NCI-H1105 (cell line): ENCODE measurements around the gene TCF7L1.

Experiments used
- DNase-seq: peaks from one replicate; lab custom pipeline; 2025; lab: John Stamatoyannopoulos, UW

Gene TCF7L1

DNA sequence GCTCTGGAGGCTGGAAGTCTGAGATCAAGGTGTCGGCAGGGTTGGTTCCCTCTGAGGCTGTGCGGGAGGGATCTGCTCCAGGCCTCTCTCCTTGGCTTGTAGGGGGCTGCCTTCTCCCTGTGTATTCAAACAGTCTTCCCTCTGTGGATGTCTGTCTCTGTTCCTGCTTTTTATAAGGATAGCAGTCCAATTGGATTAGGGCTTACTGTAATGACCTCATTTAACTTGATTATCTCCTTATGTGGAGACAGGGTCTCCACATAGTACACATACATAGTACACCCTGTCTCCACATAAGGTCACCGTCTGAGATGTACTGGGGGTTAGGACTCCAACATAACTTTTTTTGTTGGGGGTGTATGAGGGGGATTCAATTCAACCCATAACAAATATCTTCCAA, 30.5 kb downstream of the TCF7L1 start:
- DNase-seq, result no peak

DNA sequence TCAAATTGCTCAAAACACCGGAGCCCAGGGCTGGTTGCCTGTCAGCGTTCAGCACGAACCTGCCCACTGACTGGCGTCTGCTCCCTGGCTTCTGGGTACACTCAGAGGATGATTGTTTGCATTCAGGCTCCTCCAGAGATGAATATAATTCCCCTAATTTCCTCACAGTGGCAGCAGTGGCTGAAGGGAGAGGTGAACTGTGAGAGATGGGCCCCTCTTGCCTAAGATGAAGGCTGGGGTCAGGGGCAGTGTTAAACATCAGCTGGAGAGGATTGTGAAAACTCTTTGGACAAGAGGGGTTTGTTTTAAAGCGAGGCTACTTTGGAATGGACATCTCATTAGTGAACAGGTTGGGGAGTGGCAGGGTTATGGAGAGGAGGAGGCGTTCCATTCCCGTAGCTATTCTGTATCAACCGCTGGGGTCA, 31.0 kb downstream of the TCF7L1 start:
- DNase-seq, result no peak

DNA sequence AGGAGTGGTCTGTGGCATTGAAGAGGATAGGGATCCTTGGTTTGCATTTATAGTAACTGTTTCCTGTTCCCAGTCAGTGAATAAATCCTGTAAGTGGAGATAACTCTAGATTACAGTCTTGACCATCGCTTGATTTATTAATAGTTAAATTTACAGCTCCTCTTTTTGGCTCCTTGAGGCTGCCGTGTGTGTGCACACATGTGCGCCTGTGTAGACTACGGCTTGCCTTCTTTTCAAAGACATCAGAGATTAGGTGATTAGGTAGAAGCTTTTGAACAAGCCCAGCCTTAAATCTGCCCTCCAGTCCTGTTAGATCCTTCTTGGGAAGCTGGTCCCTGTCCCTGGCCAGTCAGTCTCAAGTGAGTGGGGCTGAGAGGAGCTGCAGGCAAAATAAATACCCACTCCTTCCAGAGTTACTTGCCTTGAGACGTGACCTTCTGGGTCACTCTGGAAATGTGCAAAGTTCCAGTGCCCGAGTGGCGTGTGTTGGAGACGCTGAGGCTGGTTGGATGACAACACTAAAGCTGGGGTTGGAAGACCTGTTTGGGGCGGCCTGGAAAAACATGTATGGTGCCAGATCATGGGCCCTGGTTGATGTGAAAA, 32.0 kb downstream of the TCF7L1 start:
- no peak for DNase-seq

DNA sequence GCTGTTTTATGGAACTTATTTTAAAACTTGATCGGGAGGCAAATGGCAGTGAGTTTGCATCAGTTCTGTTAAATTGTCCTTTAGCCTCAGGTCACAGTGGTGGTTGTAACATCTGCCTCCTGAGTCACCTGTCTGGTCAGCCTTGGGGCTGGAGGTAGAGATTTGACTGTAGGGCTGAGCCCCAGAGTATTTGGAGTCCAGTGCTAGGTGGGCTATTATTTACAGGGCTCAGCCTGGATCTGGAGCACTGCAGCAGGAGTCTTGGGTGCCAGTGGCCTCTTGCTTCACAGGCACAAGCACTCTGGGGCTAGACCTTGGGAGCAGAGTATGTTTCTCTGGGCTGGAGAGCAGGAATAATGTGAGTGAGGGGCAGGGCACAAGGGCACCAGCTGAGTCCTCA, 32.8 kb downstream of the TCF7L1 start:
- no peak for DNase-seq

DNA sequence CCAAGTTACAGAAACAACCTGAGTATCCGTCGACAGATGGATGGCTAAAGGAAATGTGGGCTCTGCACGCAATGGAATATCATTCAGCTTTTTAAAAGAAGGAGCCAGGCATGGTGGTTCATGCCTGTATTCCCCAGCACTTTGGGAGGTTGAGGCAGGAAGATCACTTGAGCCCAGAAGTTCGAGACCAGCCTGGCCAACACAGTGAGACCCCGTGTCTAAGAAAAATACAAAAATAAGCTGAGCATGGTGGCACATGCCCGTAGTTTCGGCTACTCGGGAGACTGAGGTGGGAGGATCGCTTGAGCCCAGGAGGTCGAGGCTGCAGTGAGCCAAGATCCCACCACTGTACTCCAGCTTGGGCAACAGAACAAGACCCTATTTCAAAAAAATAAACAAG, 34.3 kb downstream of the TCF7L1 start:
- DNase-seq, result no peak

DNA sequence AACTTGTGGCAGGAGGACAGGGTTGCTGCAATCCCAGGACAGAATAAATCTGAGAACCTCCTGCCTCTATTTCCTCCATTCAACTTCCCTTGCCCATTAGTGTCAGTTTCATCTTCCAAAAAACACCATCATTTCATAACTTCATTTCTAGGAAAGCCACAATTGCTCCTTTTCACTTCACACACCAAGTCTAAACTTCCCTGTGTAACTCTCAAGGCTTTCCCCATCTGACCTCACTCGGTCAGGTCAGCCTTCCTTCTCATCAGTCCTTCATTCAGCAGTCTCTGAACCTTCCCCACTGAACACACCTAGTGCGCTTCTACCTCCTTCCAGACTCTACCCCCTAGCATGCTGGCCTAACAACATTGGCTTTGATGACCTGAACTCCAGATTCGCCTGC, 35.8 kb downstream of the TCF7L1 start:
- no peak for DNase-seq

DNA sequence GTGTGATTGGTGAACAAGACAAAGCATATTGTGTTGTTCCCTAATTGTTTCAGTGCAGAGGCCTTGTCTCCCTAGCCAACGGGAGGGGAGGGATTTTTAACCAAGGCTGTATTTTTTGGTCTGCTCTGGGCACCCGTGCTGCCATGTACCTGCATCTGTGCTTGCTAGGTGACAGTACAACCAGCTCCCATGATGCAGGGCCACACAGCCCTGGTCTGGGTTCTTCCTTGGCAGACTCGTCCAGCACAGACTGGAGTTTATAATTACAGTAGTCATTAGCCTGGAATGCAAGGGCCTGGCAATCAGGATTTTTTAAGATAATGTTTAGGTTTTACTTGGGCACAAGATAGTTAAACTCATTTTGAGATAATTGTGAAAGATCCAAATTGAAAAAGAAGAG, 36.4 kb downstream of the TCF7L1 start:
- DNase-seq, result no peak

DNA sequence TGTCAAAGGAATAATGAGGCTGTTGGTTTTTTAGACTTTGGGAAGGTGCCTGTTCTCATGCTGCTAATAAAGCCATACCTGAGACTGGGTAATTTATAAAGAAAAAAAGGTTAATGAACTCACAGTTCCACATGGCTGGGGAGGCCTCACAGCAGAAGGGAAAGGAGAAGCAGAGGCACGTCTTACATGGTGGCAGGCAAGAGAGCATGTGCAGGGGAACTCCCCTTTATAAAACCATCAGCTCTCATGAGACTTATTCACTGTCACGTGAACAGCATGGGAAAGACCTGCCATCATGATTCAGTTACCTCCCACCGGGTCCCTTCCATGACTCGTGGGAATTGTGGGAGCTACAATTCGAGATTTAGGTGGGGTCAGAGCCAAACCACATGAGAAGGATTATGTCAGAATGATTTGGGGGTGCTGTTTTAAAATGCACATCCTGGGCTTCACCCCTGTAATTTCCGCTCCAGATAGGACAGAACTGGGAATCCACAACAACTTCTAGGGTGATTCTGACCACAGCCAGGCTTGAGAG, 37.8 kb downstream of the TCF7L1 start:
- no peak for DNase-seq

DNA sequence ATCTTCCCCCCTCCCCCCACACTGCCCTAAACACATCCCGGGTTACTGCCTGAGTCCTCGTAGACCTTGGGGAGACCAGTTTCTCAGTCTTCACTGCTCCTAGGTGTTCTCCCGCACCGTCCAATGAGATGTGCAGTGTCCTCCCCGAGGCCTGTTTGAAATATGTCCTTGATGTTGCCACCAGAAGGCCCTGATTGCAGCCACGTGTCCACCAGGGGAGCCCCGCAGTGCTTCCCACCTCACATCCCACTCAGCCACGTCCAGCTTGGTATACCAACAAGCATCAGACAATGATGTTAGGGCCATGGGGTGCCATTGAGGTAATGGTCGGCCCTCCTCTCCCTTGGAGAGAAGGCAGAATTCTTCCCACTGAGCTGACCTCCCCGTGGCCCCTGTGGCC, 38.7 kb downstream of the TCF7L1 start:
- no peak for DNase-seq

DNA sequence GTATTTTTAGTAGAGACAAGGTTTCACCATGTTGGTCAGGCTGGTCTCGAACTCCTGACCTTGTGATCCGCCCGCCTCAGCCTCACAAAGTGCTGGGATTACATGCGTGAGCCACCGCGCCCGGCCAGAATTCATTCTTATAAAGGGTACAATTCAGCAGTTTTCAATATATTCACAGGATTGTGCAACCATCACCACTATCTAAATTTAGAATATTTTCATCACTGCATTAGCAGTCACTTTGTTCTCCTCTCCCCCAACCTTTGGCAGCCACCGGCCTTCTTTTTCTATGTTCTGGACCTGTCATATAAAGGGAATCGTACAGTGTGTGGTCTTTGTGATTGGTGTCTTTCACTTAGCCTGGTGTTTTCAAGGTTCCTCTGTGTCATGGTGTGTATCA, 40.7 kb downstream of the TCF7L1 start:
- DNase-seq, result no peak

DNA sequence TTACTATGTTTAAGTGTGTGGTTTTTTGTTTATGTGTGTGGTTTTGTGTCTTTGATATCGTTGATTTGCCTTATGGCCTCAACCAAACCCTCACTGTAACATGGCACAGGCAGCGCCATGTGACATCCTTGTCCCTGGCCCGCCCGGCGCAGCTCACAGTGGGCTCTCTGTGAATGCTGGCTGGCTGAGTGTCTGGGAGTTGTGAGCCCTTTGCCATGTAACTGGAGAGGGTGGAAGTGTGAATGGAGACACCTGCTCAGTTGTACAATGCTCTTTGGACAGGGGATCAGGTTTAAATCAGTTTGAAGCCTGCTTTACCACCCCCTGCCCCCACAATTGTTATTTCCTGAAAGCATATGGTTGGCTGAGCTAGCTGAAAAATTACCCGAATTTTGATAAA, 41.8 kb downstream of the TCF7L1 start:
- no peak for DNase-seq

DNA sequence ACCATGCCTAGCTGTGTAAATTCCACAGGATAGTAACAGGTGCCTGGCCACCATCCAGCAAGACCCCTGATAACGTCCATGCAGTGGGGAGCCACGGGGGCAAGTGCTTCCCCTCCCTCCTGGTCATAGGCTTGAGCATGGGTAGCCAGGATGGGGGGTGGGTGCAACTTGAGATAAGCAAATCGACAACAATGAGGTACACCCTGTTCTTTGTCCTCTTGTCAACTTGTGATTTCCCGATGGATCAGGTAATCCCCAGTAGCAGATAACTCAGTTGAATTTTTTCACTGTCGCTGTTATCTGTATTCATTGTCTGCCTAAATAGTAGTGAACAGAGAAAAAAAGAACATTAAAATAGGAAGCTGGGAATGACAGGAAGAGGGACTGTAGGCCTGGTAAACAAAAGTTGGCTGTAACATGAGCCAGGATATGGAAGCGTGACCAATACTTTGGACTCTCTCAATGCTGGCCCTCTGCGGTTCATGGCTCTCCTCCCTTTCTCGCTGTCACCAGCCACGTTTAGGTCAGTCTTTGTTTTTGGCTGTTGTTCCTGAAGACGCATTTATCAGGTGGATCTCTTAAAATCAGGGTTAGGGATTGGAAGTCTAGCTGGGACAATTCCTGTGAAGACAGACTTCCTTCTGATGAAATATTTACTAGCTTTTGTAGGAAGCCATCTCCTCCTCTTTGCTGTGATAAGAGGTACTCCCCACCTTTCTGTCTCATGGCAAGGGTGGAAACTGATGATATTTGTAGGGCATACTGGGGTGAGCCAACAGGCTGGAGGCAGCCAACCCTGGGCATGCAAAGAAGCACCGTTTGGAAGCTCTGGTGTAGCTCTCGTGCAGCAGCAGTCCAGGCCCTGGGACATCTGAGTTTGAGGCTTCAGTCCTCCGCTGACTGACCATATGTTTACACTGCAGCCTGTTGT, 42.4 kb downstream of the TCF7L1 start:
- no peak for DNase-seq

DNA sequence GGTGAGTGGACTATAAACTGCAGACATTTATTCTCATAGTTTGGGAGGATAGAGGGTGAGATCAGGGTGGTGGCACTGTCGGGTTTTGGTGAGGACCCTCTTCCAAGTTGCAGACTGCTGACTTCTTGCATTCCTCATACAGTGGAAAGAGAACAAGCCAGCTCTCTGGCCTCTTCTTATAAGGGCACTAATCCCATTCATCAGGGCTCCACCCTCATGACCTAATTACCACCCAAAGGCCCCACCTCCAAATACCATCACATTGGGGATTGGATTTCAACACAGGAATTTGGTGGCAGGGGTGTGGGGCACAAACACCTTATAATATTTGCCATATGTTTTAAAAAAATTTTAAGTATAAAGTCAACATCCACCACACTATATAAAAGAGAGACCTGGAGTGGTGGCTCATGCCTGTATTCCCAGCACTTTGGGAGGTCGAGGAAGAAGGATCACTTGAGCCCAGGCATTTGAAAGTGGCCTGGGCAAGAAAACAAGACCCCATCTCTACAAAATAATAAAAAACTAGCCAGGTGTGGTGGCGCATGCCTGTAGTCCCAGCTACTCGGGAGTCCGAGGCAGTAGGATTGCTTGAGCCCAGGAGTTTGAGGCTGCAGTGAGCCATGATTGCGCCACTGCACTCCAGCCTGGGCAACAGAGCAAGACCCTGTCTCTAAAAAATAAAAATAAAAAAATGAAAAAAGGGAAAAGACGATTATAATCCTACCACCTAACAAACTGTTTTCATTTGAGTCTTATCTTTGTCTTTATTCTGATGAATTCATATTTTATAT, 44.0 kb downstream of the TCF7L1 start:
- DNase-seq, result no peak

DNA sequence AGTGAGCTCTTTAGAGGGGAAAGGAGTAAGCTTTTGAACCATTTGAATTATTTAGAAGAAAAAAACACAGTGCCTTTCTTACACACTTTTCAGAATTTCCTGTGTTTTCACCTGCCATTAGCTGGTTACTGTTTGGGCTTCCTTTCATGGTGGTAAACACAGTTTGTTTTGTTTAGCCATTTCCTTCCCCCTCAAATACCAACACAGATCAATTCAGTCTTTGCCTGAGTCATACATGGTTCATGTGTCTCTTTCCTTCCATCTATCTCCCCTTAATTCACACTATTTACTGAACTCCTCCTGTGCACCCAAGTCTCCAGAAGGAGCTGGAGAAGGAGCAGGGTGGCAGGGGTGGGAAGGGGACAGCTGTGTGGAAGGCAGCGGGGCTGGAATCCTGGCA, 45.0 kb downstream of the TCF7L1 start:
- no peak for DNase-seq

DNA sequence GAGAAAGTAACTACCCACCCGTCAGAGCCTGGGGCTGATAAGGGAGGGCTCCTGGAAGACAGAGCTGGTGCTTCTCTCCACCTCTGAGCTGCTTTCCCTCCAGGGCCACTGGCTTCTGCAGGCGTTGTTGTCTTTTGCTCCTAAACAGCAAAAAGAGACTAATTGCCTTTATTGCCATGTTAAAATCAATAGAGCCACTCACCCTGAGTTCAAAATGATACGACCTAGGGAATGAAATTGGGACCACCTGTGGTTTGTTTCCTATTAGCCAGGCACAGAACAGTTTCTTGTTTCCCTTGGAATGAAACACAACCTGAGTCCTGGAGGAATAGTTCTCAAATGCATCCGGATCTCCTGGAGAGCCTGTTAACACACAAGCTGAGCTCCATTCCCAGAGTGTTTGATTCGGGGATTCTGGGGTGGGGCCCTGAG, 45.8 kb downstream of the TCF7L1 start:
- DNase-seq, result no peak

DNA sequence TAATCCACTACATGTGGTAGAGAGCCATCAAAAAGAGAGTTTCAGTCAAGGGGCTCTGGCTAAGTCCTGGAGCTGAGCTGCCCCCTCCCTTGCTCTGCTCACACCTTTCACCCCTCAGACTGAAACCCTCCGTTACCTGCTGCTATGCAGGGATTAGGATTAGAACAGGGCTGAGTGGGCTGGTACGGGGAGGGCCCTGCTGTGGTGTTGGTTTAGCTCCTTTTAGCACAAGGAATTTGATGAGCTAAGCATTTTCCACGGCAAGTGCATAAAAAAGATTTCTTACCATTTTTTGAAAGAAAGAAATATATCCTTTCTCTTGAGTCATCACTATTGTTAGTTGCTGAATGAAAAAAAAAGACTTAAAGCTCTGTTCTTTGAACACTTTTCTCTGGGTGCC, 46.3 kb downstream of the TCF7L1 start:
- no peak for DNase-seq

DNA sequence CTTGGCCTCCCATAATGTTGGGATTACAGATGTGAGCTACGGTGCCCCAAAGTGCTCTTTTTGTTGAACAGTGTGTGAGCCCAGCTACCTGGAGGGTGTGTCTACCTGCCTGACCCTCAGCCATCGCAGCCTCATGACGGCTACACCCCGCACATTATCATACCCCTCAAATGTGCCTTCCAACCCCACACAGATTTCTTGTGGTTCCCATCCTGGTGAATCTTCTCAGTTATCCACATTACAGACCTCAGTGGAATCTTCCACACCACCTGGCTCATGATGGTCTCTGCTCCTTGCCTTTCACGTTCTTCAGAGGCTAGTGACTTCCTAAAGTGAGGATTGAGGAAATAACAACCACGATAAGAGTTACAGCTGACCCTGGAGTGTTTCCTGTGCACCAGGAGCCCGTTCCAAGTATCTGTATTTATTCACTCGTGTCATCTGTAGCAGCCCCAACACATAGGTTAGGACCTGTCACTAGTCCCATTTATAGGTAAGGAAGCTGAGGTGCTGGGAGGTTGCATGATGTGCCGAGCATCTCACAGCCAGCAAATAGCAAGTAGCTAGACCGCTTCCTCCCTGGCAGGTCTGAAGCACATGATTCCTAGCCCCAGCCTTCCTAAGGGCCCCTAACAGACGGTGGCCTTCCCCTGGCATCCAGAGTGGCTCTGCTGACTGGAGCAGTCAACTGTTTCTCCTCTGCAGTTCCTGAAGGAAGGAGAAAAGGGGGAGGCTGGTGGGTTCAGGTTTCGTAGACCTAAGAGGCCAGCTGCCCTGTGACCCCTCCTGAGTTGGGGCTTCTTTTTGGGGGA, 47.3 kb downstream of the TCF7L1 start:
- DNase-seq, result no peak

DNA sequence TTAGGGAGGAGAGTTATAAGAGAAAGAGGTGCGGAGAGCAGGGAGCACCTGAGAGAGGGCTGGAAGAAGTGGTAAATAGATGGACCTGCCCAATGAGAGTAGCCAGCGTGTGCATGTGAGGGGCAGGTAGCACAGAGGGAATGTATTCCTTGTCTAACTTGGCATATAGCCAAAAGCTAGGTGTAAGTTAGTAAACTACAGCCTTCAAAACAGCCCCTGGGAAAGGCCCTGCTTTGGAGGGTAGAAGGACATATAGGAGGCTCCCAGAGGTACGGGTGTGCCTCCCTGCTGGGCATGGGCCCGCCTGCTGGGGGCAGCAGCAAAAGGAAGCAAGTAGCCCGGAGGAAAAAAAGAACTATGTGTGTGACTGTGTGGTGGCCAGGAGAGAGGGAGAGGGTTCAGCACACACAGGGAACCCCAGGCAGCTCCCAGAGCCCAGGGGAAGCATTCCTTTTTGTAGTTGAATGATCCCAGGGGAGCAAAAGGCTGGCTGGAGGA, 48.0 kb downstream of the TCF7L1 start:
- DNase-seq, result peak; percentile 13

DNA sequence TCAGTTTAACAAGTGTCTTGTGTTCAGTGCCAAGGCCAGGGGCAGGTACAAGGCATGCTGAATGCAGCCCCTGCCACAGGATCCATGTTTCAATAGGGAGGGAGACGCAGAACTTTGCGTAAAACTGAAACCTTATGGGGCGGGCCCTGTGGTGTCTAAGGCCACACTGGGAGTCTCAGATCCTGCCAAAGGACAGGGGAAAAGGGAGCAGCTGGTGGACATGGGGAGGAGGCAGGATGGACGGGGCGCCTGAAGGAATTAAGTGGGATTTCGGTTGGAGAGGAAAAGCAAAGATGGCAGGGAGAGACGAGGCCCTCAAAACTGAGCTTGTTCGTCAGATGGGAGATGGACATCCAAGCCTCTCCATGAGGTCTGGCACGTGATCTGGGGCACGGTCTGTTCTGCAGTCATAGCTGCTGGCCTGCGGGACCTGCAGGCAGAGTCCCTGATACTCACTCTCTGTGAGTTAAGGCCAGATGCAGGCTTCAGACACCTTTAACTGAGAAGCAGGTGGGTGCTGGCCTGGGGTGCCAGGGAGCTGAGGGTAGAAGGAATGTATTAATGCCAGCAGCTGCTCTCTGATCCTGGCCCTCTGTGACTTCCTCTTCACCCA, 48.8 kb downstream of the TCF7L1 start:
- no peak for DNase-seq

DNA sequence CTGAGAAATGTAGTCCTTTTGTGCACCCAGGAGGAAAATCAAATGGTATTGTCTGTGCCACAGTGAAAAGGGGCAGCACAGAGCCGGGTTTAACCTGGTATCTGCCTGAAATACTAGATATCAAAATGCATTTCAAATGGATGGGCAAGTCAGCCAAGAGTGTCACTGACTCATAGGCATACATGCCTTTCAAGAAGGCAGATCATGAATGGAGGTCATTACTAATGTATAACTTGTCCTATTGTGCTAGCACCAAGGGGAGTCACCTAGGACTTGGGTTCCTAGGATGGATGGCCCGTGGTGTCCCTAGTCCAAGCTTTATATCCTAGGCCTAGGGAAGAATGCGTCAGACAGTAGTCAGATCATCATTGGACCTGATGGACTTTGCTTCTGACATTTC, 49.9 kb downstream of the TCF7L1 start:
- DNase-seq, result no peak

DNA sequence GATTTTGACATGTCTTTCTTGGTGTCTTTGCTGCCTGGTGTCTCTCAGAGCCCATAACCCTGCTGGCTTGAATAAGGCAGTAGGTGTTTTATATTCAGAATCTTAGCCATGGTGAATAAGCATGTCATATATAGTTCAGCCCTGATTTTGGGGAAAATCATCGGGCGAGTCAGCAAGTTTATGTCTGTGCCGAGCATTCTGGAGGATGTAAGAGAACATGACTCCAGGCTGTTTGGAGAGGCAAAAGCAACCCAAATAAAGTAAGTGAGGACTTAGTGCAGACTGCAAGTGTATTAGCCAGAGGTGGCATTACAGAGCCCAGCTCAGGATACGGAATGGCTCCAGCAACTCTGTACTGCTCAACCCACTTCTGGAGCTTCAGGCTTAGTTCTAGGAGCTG, 50.3 kb downstream of the TCF7L1 start:
- no peak for DNase-seq
